ENCODE results near the gene AXIN1. TPM values are rescaled to one million over a fixed set of nuclear protein-coding genes. Genes with fewer than 3 reads are reported as not detected.
"Not testable (repeated sequence)": the region's sequence is repeated elsewhere in the genome, so short reads cannot be mapped to it uniquely, and the experiment has no call there.

AXIN1 gene
- total and polyA plus RNA-seq, 8 donors, result 8.0 to 13.6 (median 10.8) TPM

DNA sequence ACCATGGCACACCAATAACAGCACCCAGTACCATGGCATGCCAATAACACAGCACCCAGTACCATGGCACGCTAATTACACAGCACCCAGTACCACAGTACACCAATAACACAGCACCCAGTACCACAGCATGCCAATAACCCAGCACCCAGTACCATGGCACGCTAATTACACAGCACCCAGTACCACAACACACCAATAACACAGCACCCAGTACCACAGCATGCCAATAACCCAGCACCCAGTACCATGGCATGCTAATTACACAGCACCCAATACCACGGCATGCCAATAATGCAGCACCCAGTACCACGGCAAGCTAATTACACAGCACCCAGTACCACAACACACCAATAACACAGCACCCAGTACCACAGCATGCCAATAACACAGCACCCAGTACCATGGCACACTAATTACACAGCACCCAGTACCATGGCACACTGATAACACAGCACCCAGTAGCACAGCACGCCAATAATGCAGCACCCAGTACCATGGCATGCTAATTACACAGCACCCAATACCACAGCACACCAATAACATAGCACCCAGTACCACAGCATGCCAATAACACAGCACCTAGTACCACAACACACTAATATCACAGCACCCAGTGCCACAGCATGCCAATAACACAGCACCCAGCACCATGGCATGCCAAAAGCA lies 18.2 kb downstream of the AXIN1 start:
- FAIRE-seq, result not testable (repeated sequence)

DNA sequence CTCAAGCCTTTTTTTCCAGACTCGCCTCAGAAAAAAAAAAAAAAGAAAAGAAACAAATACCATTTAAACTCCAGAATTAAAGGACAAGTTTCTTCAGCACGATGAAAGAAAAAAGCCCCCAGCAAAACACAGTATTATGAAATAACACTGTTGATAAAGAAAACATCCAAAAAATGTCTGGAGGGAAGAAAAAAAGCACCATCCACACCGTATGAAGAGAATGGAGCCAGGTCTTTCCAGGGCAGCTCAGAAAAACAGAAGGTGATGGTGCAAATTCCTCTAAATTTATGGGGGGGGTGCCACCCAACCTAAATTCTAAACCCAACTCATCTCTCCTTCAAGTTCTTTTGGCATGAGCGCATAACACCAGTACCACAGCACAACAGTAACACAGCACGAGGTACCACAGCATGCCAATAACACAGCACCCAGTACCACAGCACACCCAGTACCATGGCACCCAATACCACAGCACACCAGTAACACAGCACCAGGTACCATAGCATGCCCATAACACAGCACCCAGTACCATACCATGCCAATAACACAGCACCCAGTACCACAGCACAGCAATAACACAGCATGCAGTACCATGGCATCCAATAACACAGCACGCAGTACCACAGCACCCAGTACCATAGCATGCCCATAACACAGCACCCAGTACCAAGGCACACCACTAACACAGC lies 19.0 kb downstream of the AXIN1 start:
- H3K27me3 ChIP-seq, result no peaks in the 10 kb centered on the region
- H3K27ac ChIP-seq, result no peak overlapping the region
- H3K9me3 ChIP-seq, result no peaks in the 10 kb centered on the region
- H3K4me1 ChIP-seq, result no peaks in the 10 kb centered on the region
- H3K4me3 ChIP-seq, result no peak overlapping the region
- FAIRE-seq (no peak), DNase-seq (no peak), ATAC-seq (no peak)
- 79 to 87% methylated on average over 6 of the region's 6 CpGs for WGBS, 2 donors
- H3K36me3 ChIP-seq, result no peaks in the 10 kb centered on the region
- intact Hi-C loops (cut with DNase I), result no loop called here
- TF ChIP-seq, protein P1, sequence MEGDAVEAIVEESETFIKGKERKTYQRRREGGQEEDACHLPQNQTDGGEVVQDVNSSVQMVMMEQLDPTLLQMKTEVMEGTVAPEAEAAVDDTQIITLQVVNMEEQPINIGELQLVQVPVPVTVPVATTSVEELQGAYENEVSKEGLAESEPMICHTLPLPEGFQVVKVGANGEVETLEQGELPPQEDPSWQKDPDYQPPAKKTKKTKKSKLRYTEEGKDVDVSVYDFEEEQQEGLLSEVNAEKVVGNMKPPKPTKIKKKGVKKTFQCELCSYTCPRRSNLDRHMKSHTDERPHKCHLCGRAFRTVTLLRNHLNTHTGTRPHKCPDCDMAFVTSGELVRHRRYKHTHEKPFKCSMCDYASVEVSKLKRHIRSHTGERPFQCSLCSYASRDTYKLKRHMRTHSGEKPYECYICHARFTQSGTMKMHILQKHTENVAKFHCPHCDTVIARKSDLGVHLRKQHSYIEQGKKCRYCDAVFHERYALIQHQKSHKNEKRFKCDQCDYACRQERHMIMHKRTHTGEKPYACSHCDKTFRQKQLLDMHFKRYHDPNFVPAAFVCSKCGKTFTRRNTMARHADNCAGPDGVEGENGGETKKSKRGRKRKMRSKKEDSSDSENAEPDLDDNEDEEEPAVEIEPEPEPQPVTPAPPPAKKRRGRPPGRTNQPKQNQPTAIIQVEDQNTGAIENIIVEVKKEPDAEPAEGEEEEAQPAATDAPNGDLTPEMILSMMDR (IDR thresholded peaks at IDR 0.05), result no peak

More for the DNA sequence above, 18.2 kb downstream of the AXIN1 start:
- ATAC-seq; H3K4me3 ChIP-seq; DNase-seq; H3K4me1 ChIP-seq; H3K27me3 ChIP-seq; H3K36me3 ChIP-seq; intact Hi-C loops (cut with DNase I); H3K27ac ChIP-seq; H3K9me3 ChIP-seq: not testable (repeated sequence)
- WGBS, 2 donors, result 93 to 100% methylated on average over 5 of the region's 5 CpGs

DNA sequence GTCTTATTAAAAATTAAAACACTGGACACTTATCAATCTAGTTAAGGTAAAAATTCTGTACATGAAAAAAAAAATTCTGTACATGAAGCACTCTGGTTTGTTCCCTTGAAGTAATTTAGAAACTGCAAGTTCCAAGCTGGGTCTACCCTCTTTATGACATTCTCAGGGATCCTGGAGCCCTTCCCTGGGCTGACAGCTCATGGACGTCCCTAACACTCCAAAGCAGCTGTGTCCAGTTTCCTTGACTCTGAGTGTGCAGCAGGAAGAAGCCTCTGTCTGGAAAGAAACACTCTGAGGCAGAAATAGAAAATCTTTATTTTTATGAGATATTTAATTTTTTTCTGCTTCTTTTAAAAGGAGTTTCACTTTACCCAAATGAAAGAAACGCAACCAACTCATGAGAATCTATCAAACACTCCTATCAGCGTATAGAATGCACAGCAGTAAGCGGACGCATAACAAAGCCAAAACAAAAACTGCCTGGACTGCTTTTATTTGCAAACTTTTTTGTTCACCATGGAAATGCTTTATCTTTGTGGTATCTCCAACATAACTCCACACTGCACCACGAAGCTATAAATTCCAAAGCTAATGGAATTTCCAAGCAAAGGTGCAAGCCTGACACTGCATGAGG lies 21.2 kb downstream of the AXIN1 start:
- ATAC-seq; H3K4me3 ChIP-seq; H3K36me3 ChIP-seq; H3K27me3 ChIP-seq; FAIRE-seq; H3K27ac ChIP-seq; intact Hi-C loops (cut with DNase I); DNase-seq; H3K4me1 ChIP-seq; H3K9me3 ChIP-seq: not testable (repeated sequence)
- WGBS, 2 donors, result 74 to 80% methylated on average over 6 of the region's 6 CpGs

DNA sequence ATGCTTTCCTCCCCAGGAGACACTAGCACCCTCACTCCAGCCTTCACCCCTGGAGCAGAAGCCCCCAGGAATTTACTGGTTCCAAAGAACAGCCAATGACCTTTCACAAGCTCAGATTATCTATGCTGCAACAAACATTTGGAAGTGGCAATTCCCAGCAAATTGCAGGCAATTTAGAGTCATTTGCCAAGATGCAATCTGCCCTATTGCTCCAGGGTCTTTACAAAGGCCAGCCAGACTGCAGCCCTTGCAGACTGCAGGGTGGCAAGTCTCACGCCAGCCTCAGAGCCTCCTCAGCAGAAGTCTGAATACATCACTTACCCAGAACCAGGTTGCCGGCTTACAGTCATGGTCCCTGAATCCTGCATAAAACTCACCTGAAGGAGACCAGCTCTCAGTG lies 21.8 kb downstream of the AXIN1 start:
- DNase-seq, result no peak

DNA sequence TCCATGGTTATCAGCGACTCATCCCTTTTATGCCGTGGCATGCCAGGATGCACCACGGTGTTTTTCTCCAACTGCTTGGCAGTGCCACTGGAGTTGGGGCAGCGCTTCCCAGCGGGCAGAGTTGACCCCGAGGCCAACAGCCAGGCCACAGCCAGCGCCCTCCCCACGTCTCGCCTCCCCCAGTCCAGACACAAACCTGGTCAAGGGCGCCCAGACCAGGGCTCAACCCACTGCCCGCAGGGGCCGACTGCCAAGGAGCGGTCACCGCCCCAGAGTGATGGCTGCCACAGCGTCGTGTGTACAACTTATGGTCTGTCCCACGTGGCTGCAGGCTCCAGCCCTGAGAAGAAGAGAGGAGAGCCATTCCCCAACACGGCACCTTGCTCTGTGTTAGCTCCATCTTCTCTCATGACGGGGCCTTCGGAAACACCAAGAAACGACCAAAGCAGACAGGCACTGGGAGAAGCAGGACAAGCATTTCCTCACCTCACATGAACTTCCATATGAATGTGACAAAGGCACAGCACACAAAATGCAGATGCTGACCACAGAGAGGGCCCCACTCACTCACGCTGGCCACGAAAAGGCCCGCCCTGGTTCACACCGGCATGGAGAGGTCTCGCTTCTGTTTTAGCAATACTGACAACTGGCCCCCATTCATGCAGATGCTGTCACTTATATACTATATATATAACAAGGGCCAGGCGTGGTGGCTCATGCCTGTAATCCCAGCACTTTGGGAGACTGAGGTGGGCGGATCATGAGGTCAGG lies 27.0 kb downstream of the AXIN1 start:
- FAIRE-seq, result no peak

More for the DNA sequence above, 21.8 kb downstream of the AXIN1 start:
- intact Hi-C loops (cut with DNase I), result no loop called here
- H3K27me3 ChIP-seq, result no peaks in the 10 kb centered on the region
- no peaks in the 10 kb centered on the region for H3K36me3 ChIP-seq
- TF ChIP-seq, protein P1 (IDR thresholded peaks at IDR 0.05), result no peak
- no peaks in the 10 kb centered on the region for H3K9me3 ChIP-seq
- no peak overlapping the region for H3K4me3 ChIP-seq
- ATAC-seq, result no peak
- no peak overlapping the region for H3K27ac ChIP-seq
- peaks cover 0 to 8% (median 0%) of the 10 kb centered on the region in 3 donors for H3K4me1 ChIP-seq
- FAIRE-seq, result no peak
- 90 to 93% methylated on average over 2 of the region's 2 CpGs for WGBS, 2 donors

More for the DNA sequence above, 27.0 kb downstream of the AXIN1 start:
- H3K4me3 ChIP-seq, result no peak overlapping the region
- H3K27me3 ChIP-seq, result no peaks in the 10 kb centered on the region
- TF ChIP-seq, protein P1 (IDR thresholded peaks at IDR 0.05), result no peak
- no peaks in the 10 kb centered on the region for H3K36me3 ChIP-seq
- 92 to 95% methylated on average over 28 of the region's 28 CpGs for WGBS, 2 donors
- no peak for DNase-seq
- ATAC-seq, result no peak
- intact Hi-C loops (cut with DNase I), result no loop called here
- peaks cover 0 to 8% (median 0%) of the 10 kb centered on the region in 3 donors for H3K4me1 ChIP-seq
- no peak overlapping the region for H3K27ac ChIP-seq
- H3K9me3 ChIP-seq, result no peaks in the 10 kb centered on the region

Data from pancreas (tissue), 10 donors.